GM15510 (cell line): Measurements from ENCODE around the gene SOX13.

Experiments used
- POLR2A ChIP-seq: IDR thresholded peaks from 3 replicates; pipeline ENCODE4 v1.6.1; 2011; ENCODE audit warnings: borderline replicate concordance; ENCODE audit not compliant: insufficient read length; ENCODE audit errors: extremely low read depth

SOX13 gene

GRCh38 chr1:204153667-204154066 lies 80.8 kb downstream of the SOX13 start:
- TF ChIP-seq POLR2A: no peak

DNA sequence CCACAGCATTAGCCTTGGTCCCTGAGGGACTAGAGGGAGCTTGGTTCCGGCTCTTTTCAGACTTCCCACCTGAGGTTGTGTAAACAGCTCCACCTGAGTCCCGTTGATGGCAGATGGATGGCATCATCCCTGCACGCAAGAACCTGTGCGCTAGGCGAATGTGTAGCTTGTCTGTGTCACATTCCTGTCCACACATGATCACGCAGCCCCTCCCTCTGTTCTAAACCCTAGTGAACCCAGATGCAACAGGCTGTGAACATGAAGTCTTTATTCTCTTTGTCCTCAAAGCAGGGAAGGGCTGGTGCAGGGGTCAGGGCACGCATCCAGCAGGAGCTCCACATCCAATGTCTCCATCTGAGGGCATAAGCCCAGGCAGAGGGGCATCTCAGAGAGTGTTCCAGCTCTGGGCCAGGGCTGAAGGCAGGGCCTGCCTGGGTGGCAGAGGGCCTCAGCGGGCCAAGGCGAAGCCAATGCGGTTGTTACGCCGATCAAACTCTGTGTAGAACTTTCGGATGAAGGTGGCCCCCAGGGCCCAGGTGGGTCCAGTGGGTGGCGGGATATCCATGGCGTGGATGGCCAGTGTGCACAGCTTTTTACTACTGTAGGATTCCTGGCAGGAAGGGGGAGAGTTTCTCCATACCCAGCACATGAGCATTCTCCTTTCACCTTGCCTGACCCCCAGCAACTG lies 81.8 kb downstream of the SOX13 start:
- TF ChIP-seq POLR2A: no peak

DNA sequence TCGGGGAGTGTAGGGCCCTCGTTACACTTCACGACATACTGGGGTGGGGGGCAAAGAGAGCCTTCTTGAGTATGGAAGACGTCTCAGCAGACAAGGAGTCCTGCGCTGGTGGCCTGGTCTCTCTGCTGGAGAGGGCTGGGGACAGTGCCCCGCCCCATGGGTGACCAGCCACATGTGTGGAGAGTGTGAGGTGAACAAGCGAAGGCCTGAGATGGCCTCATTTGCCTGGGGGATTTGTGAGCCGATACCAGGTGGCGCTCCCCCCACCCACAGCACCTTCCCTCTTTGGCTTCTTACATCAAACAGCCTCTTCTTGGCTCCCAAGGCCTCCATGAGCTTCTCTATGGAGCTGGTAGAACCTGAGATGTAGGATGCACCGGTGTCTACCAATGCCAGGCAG lies 83.0 kb downstream of the SOX13 start:
- no peak for TF ChIP-seq POLR2A

GRCh38 chr1:204157962-204158361 lies 85.0 kb downstream of the SOX13 start:
- TF ChIP-seq POLR2A: no peak

DNA sequence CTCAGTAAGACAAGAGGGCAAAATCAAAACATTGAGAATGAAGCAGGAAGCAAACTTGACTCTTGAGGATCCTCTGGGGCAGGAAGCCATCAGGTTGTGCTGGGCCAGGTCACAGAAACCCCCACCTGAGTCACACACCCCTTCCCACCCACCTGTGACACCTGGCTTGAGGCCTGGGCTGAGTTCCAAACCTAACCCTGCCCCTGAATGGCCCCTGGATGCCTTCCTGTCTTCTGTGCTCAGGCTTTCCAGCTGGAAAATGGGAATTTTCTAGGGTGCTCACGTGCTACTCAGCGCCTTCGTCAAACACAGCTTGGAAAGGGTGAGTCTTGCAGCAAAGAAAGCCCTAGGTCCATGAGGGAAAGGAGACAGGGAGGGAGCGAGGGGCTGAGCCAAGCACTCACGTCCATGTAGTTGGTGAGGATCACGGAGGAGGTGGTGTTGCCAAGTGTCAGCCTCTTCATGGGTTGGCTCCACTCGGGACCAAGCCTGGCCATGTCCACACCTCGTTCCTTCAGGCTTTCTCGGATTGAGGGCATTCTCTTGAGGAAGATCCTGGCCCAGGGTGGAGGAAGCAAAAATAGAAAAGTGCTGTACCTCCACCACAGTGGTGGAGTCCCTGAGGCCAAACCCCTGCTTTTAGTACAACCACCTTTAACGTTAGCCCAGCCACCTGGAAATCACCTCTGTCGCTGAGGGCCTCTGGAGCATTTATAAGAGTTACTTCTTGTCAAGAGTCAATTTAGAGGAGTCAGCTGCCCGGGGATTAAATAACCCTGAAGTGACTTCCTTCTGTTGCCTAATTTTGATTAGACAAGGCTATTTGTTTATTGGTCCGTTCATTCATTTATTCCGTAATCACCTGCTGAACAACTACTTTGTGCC lies 88.9 kb downstream of the SOX13 start:
- no peak for TF ChIP-seq POLR2A

- TF ChIP-seq POLR2A: no peak
These were observed 89.7 kb downstream of the SOX13 start for GRCh38 chr1:204162494-204163074.

DNA sequence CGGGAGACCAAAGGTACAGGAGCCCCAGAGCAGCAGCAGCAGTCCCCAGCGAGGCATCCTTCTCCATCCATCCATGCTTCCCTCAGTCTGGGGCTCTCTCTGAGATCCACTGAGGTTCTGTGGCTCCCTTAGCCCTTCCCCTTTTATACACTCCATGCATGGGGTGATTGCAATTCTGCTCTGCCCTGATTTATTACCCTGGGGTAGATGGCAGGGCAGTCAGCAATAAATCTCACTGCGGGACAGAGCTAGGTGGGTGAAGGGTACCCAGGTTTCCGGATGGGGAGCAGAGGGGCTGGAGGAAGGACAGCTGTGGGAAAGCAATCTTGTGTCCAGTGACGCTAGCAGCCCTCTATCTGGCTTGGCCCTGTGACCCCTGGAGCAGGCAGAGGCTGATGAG lies 93.3 kb downstream of the SOX13 start, which contains the start of gene REN:
REN (minus strand) TSS at position 119 of the 400 bp plus-strand sequence; CDS start at position 75, 44 bp downstream.
- no peak for TF ChIP-seq POLR2A

DNA sequence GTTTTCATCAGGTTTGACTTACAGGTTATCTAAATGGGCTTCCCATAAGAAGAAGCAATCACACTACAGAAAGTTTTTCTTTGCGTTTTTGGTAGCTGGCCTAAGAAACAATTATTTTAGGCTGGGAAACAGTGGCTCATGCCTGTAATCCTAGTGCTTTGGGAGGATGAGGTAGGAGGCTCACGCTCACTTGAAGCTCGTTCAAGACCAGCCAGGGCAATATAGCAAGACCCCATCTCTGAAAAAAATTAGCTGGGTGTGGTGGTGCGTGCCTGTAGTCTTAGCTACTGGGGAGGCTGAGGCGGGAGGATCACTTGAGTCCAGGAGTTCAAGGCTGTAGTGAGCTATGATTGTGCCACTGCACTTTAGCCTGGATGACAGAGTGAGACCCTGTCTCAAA lies 94.8 kb downstream of the SOX13 start:
- TF ChIP-seq POLR2A: no peak

- TF ChIP-seq POLR2A: no peak
These were observed 96.9 kb downstream of the SOX13 start for GRCh38 chr1:204169858-204170257.

- TF ChIP-seq POLR2A: no peak
These were observed 97.7 kb downstream of the SOX13 start for GRCh38 chr1:204170494-204171155.

- TF ChIP-seq POLR2A: no peak
These were observed 98.8 kb downstream of the SOX13 start for GRCh38 chr1:204171751-204172178.

DNA sequence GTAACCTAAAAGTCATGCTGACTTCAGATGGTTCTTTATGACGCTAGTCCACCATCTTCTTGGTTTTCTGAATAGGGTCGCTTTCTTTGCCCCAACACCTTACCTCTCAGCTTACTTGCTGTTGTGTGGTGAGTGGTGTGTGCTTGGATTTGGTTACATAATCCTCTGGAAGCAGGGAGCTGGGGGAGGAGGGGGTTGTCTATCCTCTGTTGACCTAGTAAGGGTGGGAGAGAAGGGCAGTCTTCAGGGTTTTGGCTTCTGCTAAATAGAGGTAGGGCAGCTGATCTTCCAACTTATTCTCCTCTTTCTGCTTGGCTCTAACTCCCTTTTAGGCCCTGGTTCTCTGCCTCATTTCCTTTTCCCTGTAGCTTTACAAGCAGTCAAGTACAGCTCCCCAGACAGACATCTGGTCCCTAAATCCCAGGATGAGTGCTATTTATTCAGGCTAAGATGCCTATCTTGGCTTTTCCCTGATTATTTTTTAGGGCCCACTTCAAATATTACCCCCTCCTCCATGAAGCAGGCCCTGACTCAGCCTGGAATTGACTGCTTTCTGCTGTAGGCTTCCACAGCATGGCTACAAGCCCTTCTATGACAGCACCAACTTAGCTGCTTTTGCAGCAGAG lies 99.6 kb downstream of the SOX13 start:
- no peak for TF ChIP-seq POLR2A

- TF ChIP-seq POLR2A: no peak
These were observed 102.0 kb downstream of the SOX13 start for GRCh38 chr1:204174958-204175357.

GRCh38 chr1:204176049-204176448 lies 103.1 kb downstream of the SOX13 start:
- TF ChIP-seq POLR2A: no peak
